A549 treated with AZD9567 at 1 μM for 4 hours (cell line): ENCODE results near the gene DNAH10. TPM values are rescaled to one million over a fixed set of nuclear protein-coding genes. Genes with fewer than 3 reads are reported as not detected.

Experiments used
- total RNA-seq: library from RNA; stranded (reverse); fragments of 200-300 nt; extraction: Qiagen RNA extraction; gene quantifications from 5 replicates; pipeline ENCODE4 v1.2.3, GENCODE V29; 2022; ENCODE audit not compliant: insufficient read depth

DNAH10 gene
- total RNA-seq, result 0.13 to 0.30 TPM (median 0.22 TPM) in 4 of 5 replicates, not detected in the other

GRCh38 chr12:123761841-123762714, at the start of gene DNAH10:
Gene DNAH10, plus strand, starts transcription at chr12:123762301. Its CDS starts 36 bp downstream, at chr12:123762337.

GRCh38 chr12:123972457-123973401, 210.6 kb downstream of the DNAH10 start, which contains the start of the genes CCDC92 and ZNF664:
Gene CCDC92, minus strand, starts transcription at chr12:123972831. Its CDS starts 28,526 bp downstream, at chr12:123944305.
Gene ZNF664, plus strand, starts transcription at chr12:123973215. Its CDS starts 38,930 bp downstream, at chr12:124012145.

Other genes starting within 250 kb of the DNAH10 start
- 10.9 to 14.5 TPM (median 13.7 TPM) in 5 replicates for gene RILPL1, start 228.6 kb upstream of the DNAH10 start, total RNA-seq
- gene TMED2, start 177.7 kb upstream of the DNAH10 start, total RNA-seq, result 179 to 207 TPM (median 190 TPM) in 5 replicates
- gene DDX55, start 160.2 kb upstream of the DNAH10 start, total RNA-seq, result 32.8 to 41.9 TPM (median 33.0 TPM) in 5 replicates
- gene EIF2B1, start 128.6 kb upstream of the DNAH10 start, total RNA-seq, result 35.2 to 42.6 TPM (median 35.9 TPM) in 5 replicates
- 24.2 to 62.1 TPM (median 29.8 TPM) in 5 replicates for gene GTF2H3, start 128.5 kb upstream of the DNAH10 start, total RNA-seq
- 11.1 to 17.5 TPM (median 11.6 TPM) in 5 replicates for gene TCTN2, start 91.2 kb upstream of the DNAH10 start, total RNA-seq
- gene ATP6V0A2, start 49.9 kb upstream of the DNAH10 start, total RNA-seq, result 19.7 to 28.1 TPM (median 23.7 TPM) in 5 replicates
- gene CCDC92, start 210.5 kb downstream of the DNAH10 start, total RNA-seq, result 25.9 to 29.7 TPM (median 26.7 TPM) in 5 replicates
- 52.4 to 65.8 TPM (median 64.1 TPM) in 5 replicates for gene ZNF664, start 210.9 kb downstream of the DNAH10 start, total RNA-seq